ENCODE measurements around the gene TRAPPC3L.

GRCh38 chr6:116528780-116529179, 16.7 kb downstream of the TRAPPC3L start:
- TF ChIP-seq CTCF (IDR thresholded peaks at IDR 0.05) = no peak
- TF ChIP-seq ZFX (IDR thresholded peaks at IDR 0.05; ENCODE audit: borderline replicate concordance) = no peak
